Ishikawa (cell line): ENCODE results near the gene CLIC3.
A peak's percentile ranks its signal among the peaks of the same experiment; 100 is the strongest.

Source experiments
- CEBPB ChIP-seq: IDR thresholded peaks from 2 replicates; pipeline ENCODE4 v1.6.1; 2012
- CREB1 ChIP-seq: IDR thresholded peaks from 2 replicates; pipeline ENCODE4 v1.6.1; 2012; ENCODE audit warnings: low read depth
- EGR1 ChIP-seq: IDR thresholded peaks from 2 replicates; pipeline ENCODE4 v1.6.1; 2012
- EP300 ChIP-seq: IDR thresholded peaks from 2 replicates; pipeline ENCODE4 v1.6.1; 2012; ENCODE audit warnings: borderline replicate concordance
- FOXM1 ChIP-seq: IDR thresholded peaks from 2 replicates; pipeline ENCODE4 v1.6.1; 2012; ENCODE audit warnings: low read depth, borderline replicate concordance
- NFIC ChIP-seq: IDR thresholded peaks from 2 replicates; pipeline ENCODE4 v1.6.1; 2012
- RAD21 ChIP-seq: IDR thresholded peaks from 2 replicates; pipeline ENCODE4 v1.6.1; 2012; ENCODE audit warnings: low read depth
- REST ChIP-seq: IDR thresholded peaks from 2 replicates; pipeline ENCODE4 v1.6.1; 2012; ENCODE audit warnings: low read depth, mild to moderate bottlenecking
- TAF1 ChIP-seq: IDR thresholded peaks from 2 replicates; pipeline ENCODE4 v1.6.1; 2012; ENCODE audit warnings: low read depth, mild to moderate bottlenecking
- TCF12 ChIP-seq: IDR thresholded peaks from 2 replicates; pipeline ENCODE4 v1.6.1; 2012; ENCODE audit warnings: low read depth
- TEAD4 ChIP-seq: IDR thresholded peaks from 2 replicates; pipeline ENCODE4 v1.6.1; 2012
- USF1 ChIP-seq: IDR thresholded peaks from 2 replicates; pipeline ENCODE4 v1.6.1; 2012
- YY1 ChIP-seq: IDR thresholded peaks from 2 replicates; pipeline ENCODE4 v1.6.1; 2012; ENCODE audit warnings: low read depth
- ZBTB7A ChIP-seq: IDR thresholded peaks from 2 replicates; pipeline ENCODE4 v1.6.1; 2012; ENCODE audit warnings: low read depth
- TF ChIP-seq, protein P1 (sequence below): IDR thresholded peaks from 2 replicates; pipeline ENCODE4 v1.6.1; 2012

Gene CLIC3

GRCh38 chr9:137026384-137026783 is 30.0 kb upstream of the CLIC3 start:
- no peak for TF ChIP-seq TCF12

GRCh38 chr9:137025517-137025966 is 29.2 kb upstream of the CLIC3 start:
- no peak for TF ChIP-seq YY1
- peak; percentile 53; the same call in 1 of the 2 replicates for TF ChIP-seq TCF12
- peak; percentile 39; the same call in 1 of the 2 replicates for TF ChIP-seq RAD21
- TF ChIP-seq, protein P1, sequence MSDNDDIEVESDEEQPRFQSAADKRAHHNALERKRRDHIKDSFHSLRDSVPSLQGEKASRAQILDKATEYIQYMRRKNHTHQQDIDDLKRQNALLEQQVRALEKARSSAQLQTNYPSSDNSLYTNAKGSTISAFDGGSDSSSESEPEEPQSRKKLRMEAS = peak; percentile 85
- no peak for TF ChIP-seq REST
- TF ChIP-seq USF1 = no peak
- no peak for TF ChIP-seq CREB1
- no peak for TF ChIP-seq NFIC
- no peak for TF ChIP-seq TEAD4
- peak; percentile 47; the same call in 1 of the 2 replicates for TF ChIP-seq CEBPB
- peak; percentile 50; the same call in 1 of the 2 replicates for TF ChIP-seq EGR1
- TF ChIP-seq EP300 = no peak
- TF ChIP-seq ZBTB7A = peak; percentile 26; the same call in 1 of the 2 replicates
- no peak for TF ChIP-seq TAF1
- no peak for TF ChIP-seq FOXM1

DNA sequence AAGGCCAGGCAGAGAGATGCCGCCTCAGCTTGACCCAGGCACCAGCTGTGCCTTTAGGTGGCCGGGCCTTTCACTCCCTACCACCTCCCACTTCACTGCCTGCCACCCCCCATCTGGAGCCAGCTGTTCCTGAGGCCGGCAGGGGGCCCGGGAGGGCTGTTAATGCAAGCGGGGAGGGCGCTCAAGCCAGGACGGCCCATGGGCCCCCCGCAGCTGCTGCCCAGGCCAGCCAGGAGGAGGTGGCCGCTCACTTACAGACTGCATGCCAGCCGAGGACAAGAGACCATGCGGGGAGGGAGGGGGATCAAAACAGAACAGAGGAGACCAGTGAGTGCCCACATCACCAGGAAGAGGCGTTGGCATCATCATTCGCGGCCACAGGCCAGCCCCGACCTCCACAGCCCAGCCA is 27.2 kb upstream of the CLIC3 start:
- no peak for TF ChIP-seq USF1
- TF ChIP-seq NFIC = no peak
- TF ChIP-seq ZBTB7A = no peak
- TF ChIP-seq TEAD4 = no peak
- no peak for TF ChIP-seq REST
- no peak for TF ChIP-seq EP300
- no peak for TF ChIP-seq TAF1
- TF ChIP-seq, protein P1 = no peak
- no peak for TF ChIP-seq CREB1
- TF ChIP-seq TCF12 = no peak
- no peak for TF ChIP-seq FOXM1
- no peak for TF ChIP-seq EGR1
- no peak for TF ChIP-seq CEBPB
- no peak for TF ChIP-seq YY1
- TF ChIP-seq RAD21 = no peak

DNA sequence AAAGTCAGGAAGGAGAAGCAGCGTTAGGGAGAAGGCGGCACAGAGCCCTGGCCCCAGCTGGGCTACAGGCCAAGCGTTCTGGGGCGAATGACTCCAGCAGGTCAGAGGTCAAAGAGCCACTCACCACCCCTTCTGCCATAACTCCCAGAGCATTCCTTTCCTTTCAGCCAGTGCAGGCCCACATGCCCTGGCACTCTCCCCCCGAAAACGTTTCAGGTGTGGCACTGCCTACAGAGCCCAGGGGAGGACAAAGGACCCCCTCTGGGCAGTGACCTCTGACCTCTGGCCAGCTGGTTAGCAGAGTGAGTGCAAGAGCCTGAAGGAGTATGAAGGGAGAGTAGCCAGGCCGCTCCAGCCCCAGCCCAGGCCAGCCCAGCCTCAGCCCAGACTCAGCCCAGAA is 26.8 kb upstream of the CLIC3 start:
- TF ChIP-seq TEAD4 (no peak), TAF1 (no peak), TCF12 (no peak), FOXM1 (no peak), YY1 (no peak), CREB1 (no peak), CEBPB (no peak), REST (no peak), NFIC (no peak), RAD21 (no peak), ZBTB7A (no peak), USF1 (no peak), EP300 (no peak), EGR1 (no peak)
- TF ChIP-seq, protein P1 = no peak
